C4-2B (cell line): ENCODE results near the gene FOXR1.

Experiments
- CTCF ChIP-seq: fragments of 450-650 bp; conservative IDR thresholded peaks from 2 replicates; pipeline ENCODE4 v1.5.1; 2017; ENCODE audit warnings: mild to moderate bottlenecking
- ZFX ChIP-seq: fragments of 450-650 bp; IDR thresholded peaks from 2 replicates; pipeline ENCODE4 v1.6.1; 2017

DNA sequence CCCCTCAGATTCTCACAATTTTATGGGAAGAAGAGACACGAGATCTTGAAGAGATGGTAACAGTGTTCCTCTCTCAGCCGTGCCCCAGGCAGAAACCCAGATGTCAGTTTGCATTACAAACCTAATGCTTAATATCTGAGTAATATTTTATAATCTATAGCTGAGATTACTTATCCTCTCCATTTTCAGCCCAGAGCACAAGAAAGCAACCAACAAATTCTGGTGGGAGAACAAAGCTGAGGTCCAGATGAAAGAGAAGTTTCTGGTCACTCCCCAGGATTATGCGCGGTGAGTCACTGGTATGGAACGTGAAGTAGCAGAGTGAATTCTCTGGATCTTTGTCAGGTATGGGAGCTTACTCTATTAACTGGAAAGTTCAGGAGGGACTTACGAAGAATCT lies 27.3 kb downstream of the FOXR1 start:
- no peak for TF ChIP-seq CTCF
- no peak for TF ChIP-seq ZFX
